ENCODE results near the gene MAST2. TPM values are rescaled to one million over a fixed set of nuclear protein-coding genes. Genes with fewer than 3 reads are reported as not detected.
A peak's percentile ranks its signal among the peaks of the same experiment; 100 is the strongest.

The MAST2 gene
- total and polyA plus RNA-seq, 2 of the 13 experiments (the other 11 are each of a cell fraction or from before 2014, with no cell fraction given): 15.3 to 23.0 TPM

- no peaks in the 10 kb centered on the region for H3K27me3 ChIP-seq (ENCODE audit: control insufficient read depth in 1 of 2, insufficient read depth in 2 of 2, low read length in 2 of 2)
- POLR2A ChIA-PET: no interaction called here
- H3K4me2 ChIP-seq (ENCODE audit: low read depth, low read length): peak overlapping the region; percentile 31
- no peak overlapping the region for H3K9ac ChIP-seq (ENCODE audit: insufficient read depth, low read depth, low read length)
- H3K4me1 ChIP-seq (ENCODE audit: insufficient read depth, low read length): peaks cover 15% of the 10 kb centered on the region
- no peaks in the 10 kb centered on the region for H3K36me3 ChIP-seq (replicated peaks in 1 of 2; ENCODE audit: control insufficient read depth in 1 of 2, insufficient read depth in 2 of 2, low read length in 2 of 2)
- FAIRE-seq (no peak), DNase-seq (ENCODE audit: low spot score) (no peak), ATAC-seq (peak; percentile 53)
- intact Hi-C loops (cut with micrococcal nuclease; ENCODE audit: unreplicated experiment): no loop called here
- TF ChIP-seq KDM4B (CRISPR knock-in tag; IDR thresholded peaks at IDR 0.05) (no peak), ZNF33A (CRISPR knock-in tag; IDR thresholded peaks at IDR 0.05; ENCODE audit: borderline replicate concordance) (no peak), THAP7 (CRISPR knock-in tag; IDR thresholded peaks at IDR 0.05) (no peak), SRY (CRISPR knock-in tag; IDR thresholded peaks at IDR 0.05) (no peak), ZBTB2 (CRISPR knock-in tag; IDR thresholded peaks at IDR 0.05; ENCODE audit: low read depth) (no peak), NBN (conservative IDR thresholded peaks at IDR 0.05) (no peak)
- H3K27ac ChIP-seq (ENCODE audit: extremely low read length, insufficient read depth, low read length): no peak overlapping the region
- H3K4me3 ChIP-seq (replicated peaks in 1 of 3; ENCODE audit: insufficient read depth in 1 of 3, low read depth in 2 of 3, low read length in 3 of 3): no peak overlapping the region
- no peak overlapping the region for H2AFZ ChIP-seq (ENCODE audit: low read length)
- H3K9me3 ChIP-seq (ENCODE audit: low read length): no peaks in the 10 kb centered on the region
- in situ Hi-C loops (cut with HindIII; ENCODE audit: extremely low pct_ligation_motif_present, low pct_unique_long_range_greater_than_20kb): no loop called here
- WGBS (ENCODE audit: low lambda C conversion rate): 55% methylated on average over 2 of the region's 4 CpGs
- no peaks in the 10 kb centered on the region for H4K20me1 ChIP-seq (ENCODE audit: insufficient read depth, low read length)
- CTCF ChIA-PET (ENCODE audit: low intra/inter-chr PET ratio, low total read pairs): no interaction called here
- H3K79me2 ChIP-seq (ENCODE audit: insufficient read depth, low read length): no peaks in the 10 kb centered on the region
- no TSS peak for BruUV-seq (replicated peaks)
Observed at GRCh38 chr1:45769261-45769932, 34.0 kb upstream of the MAST2 start.

DNA sequence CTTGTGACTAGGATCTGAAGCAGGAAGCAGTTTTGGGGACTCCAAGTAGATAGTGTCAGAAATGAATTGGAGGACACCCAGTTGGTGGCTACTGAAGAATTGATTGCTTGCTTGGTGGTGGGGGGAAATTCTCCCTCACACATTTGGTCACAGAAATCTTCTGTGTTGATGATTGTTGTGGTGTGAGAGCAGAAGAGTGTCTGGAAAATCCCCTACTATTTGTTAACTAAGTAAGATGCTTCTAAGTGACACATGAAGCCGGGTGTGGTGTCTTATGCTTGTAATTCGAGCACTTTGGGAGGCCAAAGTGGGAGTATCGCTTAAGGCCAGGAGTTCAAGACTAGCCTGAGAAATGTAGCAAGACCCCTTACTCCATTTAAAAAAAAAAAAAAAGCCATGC is 30.4 kb upstream of the MAST2 start:
- H3K4me2 ChIP-seq (ENCODE audit: low read depth, low read length): no peak overlapping the region
- intact Hi-C loops (cut with micrococcal nuclease; ENCODE audit: unreplicated experiment): no loop called here
- POLR2A ChIA-PET: no interaction called here
- no peak overlapping the region for H3K27ac ChIP-seq (ENCODE audit: extremely low read length, insufficient read depth, low read length)
- ATAC-seq (no peak), FAIRE-seq (no peak), DNase-seq (ENCODE audit: low spot score) (no peak)
- H4K20me1 ChIP-seq (ENCODE audit: insufficient read depth, low read length): no peaks in the 10 kb centered on the region
- no peak overlapping the region for H2AFZ ChIP-seq (ENCODE audit: low read length)
- no peaks in the 10 kb centered on the region for H3K36me3 ChIP-seq (replicated peaks in 1 of 2; ENCODE audit: control insufficient read depth in 1 of 2, insufficient read depth in 2 of 2, low read length in 2 of 2)
- no TSS peak for BruUV-seq (replicated peaks)
- no peak overlapping the region for H3K4me3 ChIP-seq (replicated peaks in 1 of 3; ENCODE audit: insufficient read depth in 1 of 3, low read depth in 2 of 3, low read length in 3 of 3)
- CTCF ChIA-PET (ENCODE audit: low intra/inter-chr PET ratio, low total read pairs): no interaction called here
- H3K4me1 ChIP-seq (ENCODE audit: insufficient read depth, low read length): peaks cover 8% of the 10 kb centered on the region
- H3K9me3 ChIP-seq (ENCODE audit: low read length): no peaks in the 10 kb centered on the region
- H3K27me3 ChIP-seq (ENCODE audit: control insufficient read depth in 1 of 2, insufficient read depth in 2 of 2, low read length in 2 of 2): no peaks in the 10 kb centered on the region
- H3K79me2 ChIP-seq (ENCODE audit: insufficient read depth, low read length): no peaks in the 10 kb centered on the region
- WGBS (ENCODE audit: low lambda C conversion rate): 7% methylated on average over 3 of the region's 3 CpGs
- in situ Hi-C loops (cut with HindIII; ENCODE audit: extremely low pct_ligation_motif_present, low pct_unique_long_range_greater_than_20kb): no loop called here
- no peak overlapping the region for H3K9ac ChIP-seq (ENCODE audit: insufficient read depth, low read depth, low read length)
- no peak for TF ChIP-seq HNRNPK (IDR thresholded peaks at IDR 0.05; ENCODE audit: low read depth, low read length, poor library complexity, severe bottlenecking)
- no peak for TF ChIP-seq ZSCAN22 (CRISPR knock-in tag; IDR thresholded peaks at IDR 0.05)
- TF ChIP-seq CEBPG (CRISPR knock-in tag; IDR thresholded peaks at IDR 0.05): no peak
- TF ChIP-seq MEIS1 (CRISPR knock-in tag; IDR thresholded peaks at IDR 0.05; ENCODE audit: borderline replicate concordance): no peak
- TF ChIP-seq ZNF260 (CRISPR knock-in tag; IDR thresholded peaks at IDR 0.05; ENCODE audit: borderline replicate concordance, low read depth): no peak
- no peak for TF ChIP-seq MAF1 (CRISPR knock-in tag; IDR thresholded peaks at IDR 0.05; ENCODE audit: borderline replicate concordance)
- no peak for TF ChIP-seq GATA4 (IDR thresholded peaks at IDR 0.05; ENCODE audit: borderline replicate concordance, low read depth)
- TF ChIP-seq ZNF879 (CRISPR knock-in tag; IDR thresholded peaks at IDR 0.05): no peak
- no peak for TF ChIP-seq SSRP1 (CRISPR knock-in tag; IDR thresholded peaks at IDR 0.05)
- no peak for TF ChIP-seq ZNF34 (CRISPR knock-in tag; IDR thresholded peaks at IDR 0.05; ENCODE audit: borderline replicate concordance)
- no peak for TF ChIP-seq ZNF12 (CRISPR knock-in tag; IDR thresholded peaks at IDR 0.05)
- no peak for TF ChIP-seq ZNF850 (CRISPR knock-in tag; conservative IDR thresholded peaks at IDR 0.05)
- TF ChIP-seq ZNF251 (CRISPR knock-in tag; IDR thresholded peaks at IDR 0.05): no peak

Data from HepG2 (cell line).